HG03469 (cell line): ENCODE data around the gene GNG7.
"Not testable (repeated sequence)": the region's sequence is repeated elsewhere in the genome, so short reads cannot be mapped to it uniquely, and the experiment has no call there.

Source experiments
- ATAC-seq: cut with Tn5 transposase; IDR thresholded peaks from one replicate; pipeline ENCODE4 v1.9.1; 2021; ENCODE audit warnings: mild to moderate bottlenecking, moderate library complexity, moderate number of reproducible peaks; ENCODE audit not compliant: unreplicated experiment

Gene GNG7

GRCh38 chr19:2493448-2493847 lies 209.0 kb downstream of the GNG7 start:
- ATAC-seq, result not testable (repeated sequence)

DNA sequence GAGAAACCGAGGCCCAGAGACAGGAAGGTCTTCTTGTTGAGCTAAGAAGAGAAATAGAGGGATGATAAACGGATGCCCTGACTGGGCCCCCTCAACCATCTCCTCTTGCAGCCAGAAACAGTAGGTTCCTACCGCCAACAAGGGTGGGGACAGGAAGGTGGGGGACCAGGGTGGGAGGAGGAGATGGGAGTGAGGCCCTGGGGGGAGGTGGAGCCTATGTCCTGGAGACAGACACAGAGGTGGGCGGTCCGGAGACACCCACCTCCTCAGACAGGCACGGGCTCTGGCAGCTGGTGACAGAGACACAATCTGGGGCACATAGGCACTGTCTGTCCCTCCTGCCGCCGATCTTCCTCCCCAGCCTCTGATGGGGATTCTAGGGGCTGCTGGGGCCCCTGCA lies 209.6 kb downstream of the GNG7 start:
- ATAC-seq, result no peak

- no peak for ATAC-seq
These were observed 211.2 kb downstream of the GNG7 start for GRCh38 chr19:2491130-2491801.

DNA sequence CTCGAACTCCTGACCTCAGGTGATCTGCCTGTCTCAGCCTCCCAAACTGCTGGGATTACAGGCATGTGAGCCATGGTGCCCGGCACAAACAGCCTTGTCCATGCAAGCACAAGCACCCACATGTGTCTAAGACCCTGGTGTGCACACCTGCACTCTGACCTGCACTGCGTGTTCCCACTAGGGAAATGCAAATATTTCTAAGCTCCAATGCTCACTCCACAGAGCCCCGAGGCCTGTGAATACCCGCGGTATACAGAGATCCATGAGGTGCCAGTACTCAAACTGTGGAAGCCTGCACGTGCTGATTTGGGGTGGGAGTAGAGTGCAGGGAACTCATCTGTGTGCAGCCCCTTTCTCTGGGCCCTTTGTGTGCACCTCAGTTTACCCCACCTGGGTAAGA lies 211.8 kb downstream of the GNG7 start:
- ATAC-seq, result no peak

GRCh38 chr19:2488942-2489731 lies 213.4 kb downstream of the GNG7 start:
- no peak for ATAC-seq

GRCh38 chr19:2488405-2488941 lies 214.0 kb downstream of the GNG7 start:
- no peak for ATAC-seq

DNA sequence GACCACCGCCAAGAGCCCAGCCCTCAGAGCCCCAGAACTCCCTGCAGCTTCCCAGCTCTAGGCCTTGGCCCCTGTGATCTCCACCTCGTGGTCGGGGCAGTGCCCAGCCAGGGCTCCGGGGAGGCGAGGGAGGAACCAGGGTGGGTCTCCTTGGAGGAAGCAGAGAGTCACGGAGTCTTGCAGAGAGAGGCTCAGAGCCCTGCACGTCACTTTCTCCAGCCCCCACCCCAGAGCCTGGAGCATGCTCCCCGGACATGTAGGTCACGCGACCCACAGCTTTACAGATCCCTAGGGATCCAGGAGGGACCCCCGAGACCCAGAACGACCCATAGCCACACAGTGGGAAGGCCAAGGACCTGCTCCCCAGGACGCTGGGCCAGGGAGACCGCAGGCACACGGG lies 214.7 kb downstream of the GNG7 start:
- ATAC-seq, result no peak

- ATAC-seq, result no peak
These were observed 215.4 kb downstream of the GNG7 start for GRCh38 chr19:2487090-2487489.

DNA sequence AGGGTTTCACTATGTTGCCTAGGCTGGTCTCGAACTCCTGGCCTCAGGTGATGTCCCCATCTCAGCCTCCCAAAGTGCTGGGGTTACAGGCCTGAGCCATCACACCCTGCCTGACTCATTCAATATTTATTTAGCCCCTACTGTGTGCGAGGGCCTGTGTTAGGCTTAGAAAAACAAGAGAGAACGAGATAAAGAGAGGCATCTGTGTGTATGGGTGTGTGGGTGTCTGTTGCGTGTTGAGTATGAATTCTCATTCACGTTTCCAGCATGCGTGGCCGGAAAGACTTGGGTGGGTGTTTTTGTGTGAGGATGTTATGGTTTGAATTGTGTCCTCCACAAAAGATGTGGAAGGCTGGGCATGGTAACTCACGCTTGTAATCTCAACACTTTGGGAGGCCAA lies 217.1 kb downstream of the GNG7 start:
- no peak for ATAC-seq

DNA sequence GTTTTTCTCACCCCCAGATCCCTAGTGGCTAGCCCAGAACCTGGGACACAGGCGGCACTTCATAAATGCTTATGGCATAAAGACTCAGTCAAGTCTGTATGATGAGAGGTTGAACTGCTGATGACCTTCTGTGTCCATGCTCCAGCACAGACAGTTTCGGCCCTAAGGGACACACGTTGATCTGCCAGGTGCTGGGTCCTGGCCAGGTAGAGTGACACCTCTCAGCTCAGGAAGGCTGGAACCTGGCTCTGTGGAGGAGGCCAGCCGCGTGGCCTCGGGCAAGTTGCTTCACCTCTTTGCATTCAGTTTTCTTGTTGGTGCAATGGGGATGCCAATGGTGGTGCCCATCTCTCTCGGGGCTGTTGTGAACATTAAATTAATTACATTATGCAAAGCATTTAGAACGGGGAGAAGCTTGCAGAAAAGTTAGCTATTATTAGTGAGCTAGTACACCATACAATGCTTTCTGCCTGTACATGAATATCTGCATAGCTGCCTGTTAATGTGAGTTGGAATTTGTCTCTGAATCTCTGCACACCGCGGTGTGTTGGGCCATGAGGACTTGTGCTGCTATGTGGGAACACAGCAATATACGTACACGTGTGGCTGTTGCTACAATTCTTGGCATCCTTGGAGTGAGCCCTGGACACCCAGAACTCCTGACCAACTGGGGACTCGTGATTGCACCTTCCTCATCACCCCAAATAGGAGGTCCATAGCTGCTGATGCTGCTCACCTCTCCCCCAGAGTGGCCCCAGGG lies 218.1 kb downstream of the GNG7 start:
- no peak for ATAC-seq

GRCh38 chr19:2483484-2484151 lies 218.9 kb downstream of the GNG7 start:
- ATAC-seq, result no peak

DNA sequence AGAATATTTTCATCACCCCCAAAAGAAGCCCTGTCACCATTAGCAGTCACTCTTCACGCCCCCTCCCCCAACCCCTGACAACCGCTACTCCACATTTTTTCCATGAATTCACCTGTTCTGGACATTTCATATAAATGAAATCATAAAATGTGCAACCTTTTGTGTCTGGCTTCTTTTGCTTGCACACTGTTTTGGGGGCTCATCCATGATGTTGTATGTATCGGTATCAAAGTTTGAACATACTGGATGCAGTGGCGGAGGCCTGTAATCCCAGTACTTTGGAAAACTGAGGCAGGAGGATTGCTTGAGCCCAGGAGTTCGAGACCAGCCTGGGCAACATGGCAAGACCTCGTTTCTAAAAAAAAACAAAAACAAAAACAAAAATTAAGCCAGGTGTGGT lies 219.4 kb downstream of the GNG7 start:
- ATAC-seq, result no peak

- ATAC-seq, result no peak
These were observed 220.0 kb downstream of the GNG7 start for GRCh38 chr19:2482354-2483038.

- no peak for ATAC-seq
These were observed 221.0 kb downstream of the GNG7 start for GRCh38 chr19:2481466-2481865.

DNA sequence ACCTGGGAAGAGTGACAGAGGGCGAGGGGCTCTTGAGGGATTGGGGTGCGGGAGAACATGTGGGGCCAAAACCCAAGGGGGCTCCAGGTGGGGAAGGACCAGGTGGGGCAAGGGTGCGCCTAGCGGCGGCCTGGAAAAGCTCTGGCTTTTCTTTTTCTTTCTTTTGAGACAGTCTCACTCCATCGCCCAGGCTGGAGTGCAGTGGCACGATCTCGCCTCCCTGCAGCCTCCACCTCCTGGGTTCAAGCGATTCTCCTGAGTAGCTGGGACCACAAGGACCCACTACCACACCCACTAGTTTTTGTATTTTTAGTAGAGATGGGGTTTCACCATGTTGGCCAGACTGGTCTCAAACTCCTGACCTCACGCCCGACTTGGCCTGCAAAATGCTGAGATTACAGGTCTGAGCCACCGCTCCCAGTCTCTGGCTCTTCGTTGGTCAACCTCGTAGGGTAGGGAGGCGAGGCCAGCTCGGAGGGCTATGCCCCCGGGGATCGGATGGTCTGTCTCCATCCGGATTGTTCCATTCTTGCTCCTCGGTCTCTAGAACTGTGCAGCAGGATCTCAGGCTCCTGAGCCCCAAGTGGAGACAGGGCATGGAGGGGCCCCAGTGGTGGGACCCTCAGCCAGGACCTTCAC lies 222.8 kb downstream of the GNG7 start:
- no peak for ATAC-seq

DNA sequence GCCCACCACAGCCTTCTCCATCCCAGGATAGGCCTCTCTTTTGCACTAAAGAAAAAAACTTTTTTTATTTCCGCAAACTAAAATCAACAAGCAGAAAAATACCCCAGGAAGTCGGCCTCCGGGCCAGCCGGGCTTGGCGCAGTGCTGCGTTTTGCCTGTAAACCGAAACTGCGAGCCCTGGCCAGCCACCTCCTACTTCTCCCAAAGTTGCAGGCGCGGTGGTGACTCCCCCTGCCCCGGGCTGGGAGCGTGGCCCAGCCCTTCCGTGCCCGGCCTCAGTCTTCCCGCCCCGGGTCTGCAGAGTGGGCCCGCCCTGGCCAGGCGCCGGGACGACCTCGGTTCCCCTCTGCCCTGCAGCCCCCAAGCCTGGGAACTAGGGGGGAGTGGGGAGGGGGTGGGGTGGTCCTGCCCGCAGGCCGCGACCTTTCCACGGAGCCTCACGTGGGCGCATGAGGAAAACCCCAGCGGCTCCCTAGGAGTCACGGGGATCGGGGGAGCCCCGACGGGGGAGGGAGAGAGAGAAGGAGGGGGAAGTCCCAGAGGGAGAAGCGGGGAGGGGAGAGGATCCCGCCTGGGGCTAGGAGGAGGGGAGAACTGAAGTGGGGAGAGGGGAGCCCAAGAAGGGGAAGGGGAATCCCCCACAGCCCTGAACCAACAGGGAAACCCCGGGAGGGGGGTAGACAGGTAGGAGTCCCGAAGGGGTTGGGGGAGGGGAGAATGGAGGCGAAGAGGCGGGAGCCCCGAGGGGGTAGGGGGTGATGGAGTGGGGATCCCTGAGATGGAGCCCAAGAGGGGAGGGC lies 223.5 kb downstream of the GNG7 start:
- no peak for ATAC-seq

DNA sequence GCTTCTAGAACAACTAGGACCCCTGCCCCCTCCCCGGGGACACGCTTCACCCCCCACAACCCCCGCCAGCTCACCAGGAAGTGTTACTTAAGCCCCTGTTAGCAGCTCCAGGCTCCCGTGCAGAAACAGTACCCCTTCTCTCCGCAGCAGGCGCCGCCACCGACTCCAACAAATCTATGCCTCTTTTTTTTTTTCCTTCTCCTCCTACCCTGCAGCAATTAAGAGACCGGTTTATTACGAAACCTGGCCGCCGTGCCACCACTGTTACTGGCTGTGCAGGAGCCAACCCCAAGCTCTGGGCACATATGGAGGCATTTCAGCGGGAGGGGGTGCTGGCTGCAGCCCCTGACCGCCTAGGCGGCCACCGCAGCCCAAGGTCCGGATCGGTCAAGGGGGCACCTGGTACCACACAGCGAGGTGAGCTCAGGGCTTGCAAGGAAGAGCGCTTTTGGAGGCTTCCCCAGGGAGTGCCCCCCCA lies 224.2 kb downstream of the GNG7 start:
- no peak for ATAC-seq

GRCh38 chr19:2477732-2478191 lies 224.7 kb downstream of the GNG7 start:
- no peak for ATAC-seq
